T follicular helper cell (primary cell): ENCODE data around the gene CNGA4.
"Not testable (repeated sequence)": the region's sequence is repeated elsewhere in the genome, so short reads cannot be mapped to it uniquely, and the experiment has no call there.

Experiments
- DNase-seq: peaks from one replicate; pipeline ENCODE4 v3.0.0-alpha.2; 2020; ENCODE audit warnings: low read depth

The CNGA4 gene

DNA sequence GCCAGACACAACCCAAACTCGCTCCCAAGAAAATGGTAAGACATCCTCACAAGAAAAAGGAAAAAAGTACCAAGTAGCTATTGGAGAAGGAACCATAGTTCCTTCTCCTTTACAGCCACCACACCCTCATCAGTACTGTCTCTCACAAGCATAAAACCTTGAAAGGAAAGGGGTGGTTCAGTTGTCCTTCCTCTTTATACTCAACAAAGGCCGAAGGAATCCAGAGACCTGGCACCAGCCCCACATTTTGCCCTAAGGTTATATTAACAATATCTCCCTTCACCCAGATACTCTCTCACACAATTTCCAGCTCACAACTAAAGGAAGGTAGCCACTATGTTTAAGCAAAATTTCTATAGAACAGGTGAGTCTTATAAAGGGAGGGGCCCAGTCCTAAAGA is 13.0 kb upstream of the CNGA4 start:
- DNase-seq, result no peak

DNA sequence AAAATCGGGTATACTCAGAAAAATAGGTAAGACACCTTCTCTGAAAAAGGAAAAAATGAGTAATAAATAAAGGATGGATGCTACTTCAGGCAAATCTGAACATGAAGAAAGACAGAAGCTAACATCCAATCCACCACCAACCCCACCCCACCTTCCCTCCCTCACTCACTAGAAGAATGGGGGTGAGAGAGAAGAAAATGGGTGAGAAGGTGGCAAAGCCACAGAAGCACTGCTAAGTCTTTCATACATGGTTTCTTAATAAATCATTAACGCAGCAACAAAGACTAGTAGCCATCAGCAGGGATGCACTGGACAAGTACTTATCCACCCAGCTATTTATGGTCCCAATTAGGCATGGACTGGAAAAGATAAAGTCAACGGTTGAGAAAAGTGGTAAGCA is 10.4 kb upstream of the CNGA4 start:
- no peak for DNase-seq

DNA sequence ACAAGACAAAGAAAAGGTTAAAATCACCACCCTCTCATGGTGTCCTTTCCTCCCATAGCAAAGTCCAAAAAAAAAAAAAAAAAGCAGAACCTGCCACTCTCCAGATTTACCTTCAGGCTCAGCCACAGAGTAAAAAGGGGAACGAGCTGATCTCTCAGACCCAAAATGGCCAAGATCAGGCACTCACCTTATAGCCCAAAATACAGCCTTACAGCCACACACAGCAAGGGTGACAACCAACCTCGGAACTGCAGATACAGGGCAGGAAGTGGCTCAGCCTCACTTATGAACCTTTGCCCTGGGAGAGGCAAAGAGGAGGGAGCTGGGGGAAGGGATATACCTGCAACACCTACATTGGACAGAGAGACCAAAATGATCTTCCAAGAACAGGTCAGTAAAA is 9.0 kb upstream of the CNGA4 start:
- DNase-seq, result no peak

DNA sequence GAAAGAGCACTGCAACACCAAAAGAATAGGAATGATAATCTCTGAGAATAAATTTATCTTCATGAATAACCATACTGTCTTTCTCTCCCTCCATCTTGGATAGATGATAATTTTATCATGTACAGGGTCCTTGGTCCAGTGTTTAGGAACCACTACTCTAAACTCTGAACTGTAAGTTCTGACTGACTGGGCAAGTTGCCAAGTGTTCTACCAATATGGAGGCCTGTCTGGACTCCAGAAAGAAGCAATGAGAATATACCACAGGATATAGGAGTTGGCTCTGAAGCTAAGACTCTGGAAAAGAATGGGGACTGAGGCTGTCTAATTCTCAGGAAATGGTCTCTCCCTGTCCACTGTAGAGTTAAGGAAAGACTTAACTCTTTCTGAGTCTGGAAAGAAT is 6.0 kb upstream of the CNGA4 start:
- DNase-seq, result no peak

DNA sequence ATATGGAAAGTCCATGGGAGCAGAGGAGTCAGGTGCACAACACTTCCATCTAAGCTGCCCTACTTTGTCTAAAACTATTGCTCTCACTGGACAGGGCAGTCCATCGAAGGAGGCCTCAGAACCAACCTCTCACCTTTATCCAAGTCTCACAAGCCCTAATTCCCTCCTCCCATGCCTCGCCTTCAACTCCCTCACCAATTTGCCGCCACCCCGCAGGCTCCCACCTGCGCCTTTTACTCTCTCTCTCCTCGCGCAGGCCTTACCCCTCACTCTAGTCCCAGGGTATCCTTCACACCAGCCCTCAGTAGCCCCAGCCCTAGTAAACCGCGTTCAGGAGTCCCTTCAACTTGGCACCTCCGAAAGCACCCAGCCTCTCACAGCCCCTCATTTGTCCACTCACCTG is 4.9 kb upstream of the CNGA4 start:
- DNase-seq, result no peak

DNA sequence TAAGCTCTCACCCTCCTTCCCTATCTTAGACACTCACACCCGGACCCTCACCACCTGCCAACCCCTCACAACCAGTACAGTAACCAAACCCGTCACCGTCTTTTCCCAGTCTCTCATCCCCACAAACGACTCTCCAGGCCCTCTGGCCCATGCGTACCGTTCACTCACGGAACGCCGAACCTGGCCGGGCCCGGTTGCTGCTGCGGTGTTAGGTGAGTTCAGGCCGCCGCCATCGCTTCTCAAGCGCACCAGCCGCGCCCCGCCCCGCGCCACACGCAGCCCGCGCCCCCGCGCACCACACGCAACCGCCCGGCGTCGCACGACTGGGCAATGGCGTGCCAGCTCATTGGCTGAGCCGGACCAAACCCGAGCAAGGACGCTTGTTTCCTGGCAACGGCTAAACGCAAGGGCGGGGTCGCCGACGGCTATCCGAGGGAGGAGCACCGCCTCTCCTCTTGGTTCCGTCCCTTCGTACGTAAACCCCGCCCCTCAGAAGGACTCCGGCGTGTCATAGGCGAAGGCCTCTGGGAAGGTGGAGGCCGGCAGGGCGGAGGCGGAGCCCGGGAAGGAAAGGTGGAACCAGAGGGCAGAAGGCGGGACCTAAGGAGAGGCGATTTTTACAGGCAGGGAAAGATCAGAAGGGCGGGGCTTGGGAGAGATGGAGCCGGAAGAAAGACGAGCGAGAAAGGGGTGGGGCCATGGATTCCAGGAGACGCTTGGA is 4.3 kb upstream of the CNGA4 start, which contains the start of gene FHIP1B:
Gene FHIP1B (minus strand): TSS at position 250 of the 721 bp plus-strand sequence. CDS start 10,120 bp downstream, outside the sequence.
- peak; percentile 99 for DNase-seq

DNA sequence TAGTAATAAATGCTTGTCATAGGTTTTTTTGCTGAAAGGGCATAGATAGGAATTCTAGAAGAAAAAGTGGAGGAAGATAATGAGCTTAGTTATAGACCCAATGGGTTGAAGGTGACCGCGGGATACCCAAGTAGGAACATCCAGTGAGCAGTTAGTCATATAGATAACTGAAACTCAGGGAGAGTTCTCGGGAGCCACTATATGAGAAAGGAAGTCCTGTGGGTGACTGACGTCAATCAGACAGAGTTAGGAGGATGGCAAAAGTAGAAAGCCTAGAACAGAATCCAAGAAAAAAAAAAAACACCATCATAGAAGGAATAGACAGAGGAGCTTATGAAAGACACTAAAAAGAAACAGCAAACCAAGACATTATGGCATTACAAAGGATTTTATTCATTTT is 1.6 kb upstream of the CNGA4 start:
- DNase-seq, result no peak

DNA sequence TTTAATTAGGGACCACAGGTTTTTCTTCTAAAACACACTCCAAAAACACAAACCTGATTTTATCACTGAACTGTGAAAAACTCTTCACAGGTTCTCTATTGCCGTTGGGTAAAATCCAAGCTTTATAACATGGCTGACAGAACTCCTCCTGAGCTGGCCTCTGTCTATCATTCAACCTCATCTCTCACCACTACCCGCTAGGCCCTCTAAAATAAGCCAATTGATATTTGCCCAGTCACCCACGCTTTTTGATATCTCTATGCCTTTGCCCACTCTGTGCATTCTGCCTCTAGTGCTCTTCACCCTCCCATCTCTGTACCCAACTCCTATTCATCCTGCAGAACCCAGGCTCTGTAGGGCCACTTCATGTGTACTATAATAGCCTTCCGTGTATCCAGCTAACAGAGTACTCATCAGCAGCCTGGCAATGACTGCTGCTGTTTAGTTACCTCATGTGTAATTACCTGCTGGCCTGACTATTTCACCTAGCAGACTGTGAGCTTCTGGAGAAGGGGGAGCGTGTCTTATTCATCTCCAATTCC is 1.1 kb upstream of the CNGA4 start:
- DNase-seq, result no peak

DNA sequence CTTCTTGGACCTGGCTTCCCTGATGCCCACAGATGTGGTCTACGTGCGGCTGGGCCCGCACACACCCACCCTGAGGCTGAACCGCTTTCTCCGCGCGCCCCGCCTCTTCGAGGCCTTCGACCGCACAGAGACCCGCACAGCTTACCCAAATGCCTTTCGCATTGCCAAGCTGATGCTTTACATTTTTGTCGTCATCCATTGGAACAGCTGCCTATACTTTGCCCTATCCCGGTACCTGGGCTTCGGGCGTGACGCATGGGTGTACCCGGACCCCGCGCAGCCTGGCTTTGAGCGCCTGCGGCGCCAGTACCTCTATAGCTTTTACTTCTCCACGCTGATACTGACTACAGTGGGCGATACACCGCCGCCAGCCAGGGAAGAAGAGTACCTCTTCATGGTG is 1.2 kb downstream of the CNGA4 start:
- DNase-seq, result no peak

DNA sequence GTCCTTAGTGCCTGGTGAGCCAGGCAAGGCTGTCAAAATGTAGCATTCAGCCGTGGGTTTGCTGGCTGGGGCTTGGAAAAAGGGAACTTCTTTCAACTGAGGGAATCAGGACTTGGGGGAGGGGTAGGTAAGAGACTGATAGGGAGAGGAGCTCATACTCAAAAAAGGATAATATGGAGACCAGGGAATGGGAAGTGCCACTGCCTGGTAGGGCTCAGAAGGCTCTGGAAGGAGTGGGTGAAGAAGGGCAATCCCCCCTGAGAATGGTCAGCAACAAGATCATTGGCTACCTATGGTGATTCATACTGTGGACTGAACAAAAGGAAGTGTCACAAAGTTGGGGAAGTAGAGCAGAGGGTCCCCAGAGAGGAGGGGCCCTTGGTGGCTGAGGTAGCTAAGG is 1.9 kb downstream of the CNGA4 start:
- no peak for DNase-seq

DNA sequence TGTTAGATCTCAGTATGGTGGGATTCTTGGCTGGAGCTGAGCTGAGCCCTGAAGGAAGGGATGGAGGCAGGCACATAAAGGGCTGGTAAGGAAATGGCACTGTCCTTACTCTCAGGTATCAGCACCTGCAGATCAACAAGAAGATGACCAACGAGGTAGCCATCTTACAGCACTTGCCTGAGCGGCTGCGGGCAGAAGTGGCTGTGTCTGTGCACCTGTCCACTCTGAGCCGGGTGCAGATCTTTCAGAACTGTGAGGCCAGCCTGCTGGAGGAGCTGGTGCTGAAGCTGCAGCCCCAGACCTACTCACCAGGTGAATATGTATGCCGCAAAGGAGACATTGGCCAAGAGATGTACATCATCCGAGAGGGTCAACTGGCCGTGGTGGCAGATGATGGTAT is 2.4 kb downstream of the CNGA4 start:
- no peak for DNase-seq

DNA sequence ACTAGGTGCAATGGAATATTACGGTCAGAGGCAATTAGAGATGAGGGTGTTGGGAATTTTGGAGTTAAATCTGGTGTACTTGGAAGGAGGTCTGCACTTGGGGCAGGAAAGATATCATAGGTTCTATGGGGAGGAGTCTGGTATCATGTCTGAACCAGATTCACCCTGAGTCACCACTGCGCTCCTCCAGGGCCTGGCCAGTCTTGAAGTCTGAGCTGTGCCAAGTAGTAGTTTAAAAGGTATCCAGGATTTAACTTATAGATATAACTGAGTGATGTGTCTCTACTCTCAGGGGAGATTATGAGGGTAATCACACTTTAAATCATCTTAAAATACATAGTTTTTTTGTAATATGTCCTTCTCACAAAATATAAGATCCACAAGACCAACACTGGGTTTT is 6.6 kb downstream of the CNGA4 start:
- DNase-seq, result no peak

DNA sequence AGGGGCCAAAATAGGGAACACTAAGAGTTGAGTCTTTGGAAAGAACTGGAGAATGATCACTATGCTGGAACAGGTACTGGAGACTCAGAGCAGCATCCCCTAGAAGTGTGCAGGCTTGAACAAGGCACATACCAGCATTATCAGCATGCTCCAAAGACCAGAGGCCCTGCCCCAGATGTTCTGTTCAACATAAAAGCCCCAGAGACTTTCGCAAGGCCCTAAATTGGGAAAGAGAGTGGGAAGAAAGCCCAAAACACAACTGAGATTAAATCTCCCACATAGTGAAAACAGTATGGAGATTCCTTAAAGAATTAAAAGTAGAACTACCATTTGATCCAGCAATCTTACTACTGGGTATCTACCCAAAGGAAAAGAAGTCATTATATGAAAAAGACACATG is 9.4 kb downstream of the CNGA4 start:
- no peak for DNase-seq

DNA sequence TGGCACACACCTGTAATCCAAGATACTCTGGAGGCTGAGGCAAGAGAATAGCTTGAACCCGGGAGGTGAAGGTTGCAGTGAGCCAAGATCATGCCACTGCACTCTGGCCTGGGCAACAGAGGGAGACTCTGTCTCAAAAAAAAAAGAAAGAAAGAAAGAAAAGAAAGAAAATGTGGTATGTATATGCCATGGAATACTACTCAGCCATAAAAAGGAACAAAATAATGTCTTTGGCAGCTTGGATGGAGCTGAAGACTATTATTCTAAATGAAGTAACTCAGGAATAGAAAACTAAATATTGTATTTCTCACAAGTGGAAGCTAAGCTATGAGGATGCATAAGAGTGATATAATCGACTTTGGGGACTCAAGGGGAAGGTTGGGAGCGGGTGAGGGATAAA is 10.0 kb downstream of the CNGA4 start:
- not testable (repeated sequence) for DNase-seq

DNA sequence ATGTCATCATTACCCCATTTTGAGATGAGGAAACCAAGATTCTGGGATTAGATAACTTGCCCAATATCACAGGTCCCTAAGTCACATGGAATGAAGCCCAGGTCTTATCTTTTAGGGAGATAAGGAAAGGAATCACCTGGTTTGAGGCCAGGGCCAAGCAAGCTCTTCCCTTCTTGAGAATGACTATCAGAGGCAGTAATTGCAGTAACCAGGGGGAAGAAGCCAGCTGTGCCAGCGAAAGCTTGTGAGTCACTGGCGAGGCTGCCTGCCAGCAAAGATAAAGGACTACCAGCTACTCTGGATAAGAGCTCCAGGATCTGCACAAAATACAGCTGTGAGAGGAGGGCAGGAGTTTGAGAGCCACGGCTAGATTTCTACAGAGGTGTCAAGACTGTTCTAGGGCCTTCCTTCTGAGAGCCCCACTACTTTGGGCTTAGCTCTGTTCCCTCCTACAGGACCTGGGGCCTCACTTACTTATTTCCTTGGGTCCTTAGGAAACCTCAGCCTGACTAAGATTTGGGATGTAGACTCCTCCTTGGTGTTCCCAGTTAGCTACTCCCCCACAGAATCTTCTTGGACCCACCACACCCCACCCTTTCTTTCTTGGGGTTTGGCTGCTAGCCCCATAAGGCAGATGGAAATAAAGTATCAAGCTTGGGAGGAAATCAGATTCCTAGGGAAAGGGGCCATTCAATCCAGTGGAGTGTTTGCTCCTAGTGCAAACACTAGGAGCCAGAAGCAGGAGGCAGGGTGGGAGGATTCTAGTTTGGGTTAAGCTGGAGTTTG is 11.1 kb downstream of the CNGA4 start:
- no peak for DNase-seq

DNA sequence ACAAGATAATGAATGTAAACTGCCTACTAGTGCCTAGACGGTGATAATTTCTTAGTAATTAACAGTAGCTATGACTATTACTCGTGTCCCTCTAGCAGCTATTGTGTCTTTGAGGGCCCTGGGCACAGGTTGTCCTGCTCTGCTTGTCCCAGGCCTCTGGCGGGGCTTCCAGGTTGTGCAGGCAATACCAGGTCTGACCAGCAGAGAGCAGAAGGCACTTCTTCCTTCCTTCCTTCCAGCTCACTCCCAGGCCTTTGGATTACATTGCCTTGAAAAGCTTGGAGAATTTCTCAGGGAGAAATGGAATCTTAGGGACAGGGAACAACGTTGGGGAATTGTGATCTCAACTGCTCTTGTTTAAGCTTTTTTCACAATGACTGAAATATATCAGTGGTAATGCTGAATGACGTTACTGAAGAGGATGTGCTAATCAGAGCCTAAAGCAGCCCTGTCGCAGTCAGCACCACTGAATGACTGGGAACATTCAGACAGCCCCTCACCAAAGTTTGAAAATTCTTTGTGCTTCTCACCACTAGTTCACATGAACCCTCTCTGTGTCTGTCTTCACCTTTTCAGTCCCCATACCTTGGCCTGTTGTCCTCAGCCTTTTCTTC is 12.3 kb downstream of the CNGA4 start:
- DNase-seq, result no peak

DNA sequence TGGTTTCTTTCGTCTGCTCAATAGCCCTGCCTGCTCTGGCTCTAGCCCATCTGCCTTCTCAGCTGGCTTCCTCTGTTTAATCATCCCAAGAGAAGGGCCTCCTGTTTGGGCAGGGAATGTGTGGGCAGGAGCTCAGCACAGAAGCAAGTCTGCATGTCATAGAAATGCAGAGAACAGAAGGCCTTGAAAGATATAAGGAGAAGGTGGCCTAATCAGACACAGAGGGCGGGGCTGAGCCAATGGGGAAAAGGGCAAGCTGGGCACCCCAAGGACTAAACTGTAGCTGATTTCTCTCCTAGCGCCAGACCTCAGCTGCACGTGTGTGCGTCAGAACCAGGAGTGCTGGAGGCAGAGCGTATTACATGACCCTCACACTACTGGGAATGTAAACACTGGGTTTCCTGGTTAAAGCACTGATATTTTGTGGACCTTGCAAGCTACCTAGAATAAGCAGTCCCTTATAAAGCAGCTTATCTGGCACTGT is 13.1 kb downstream of the CNGA4 start:
- no peak for DNase-seq

DNA sequence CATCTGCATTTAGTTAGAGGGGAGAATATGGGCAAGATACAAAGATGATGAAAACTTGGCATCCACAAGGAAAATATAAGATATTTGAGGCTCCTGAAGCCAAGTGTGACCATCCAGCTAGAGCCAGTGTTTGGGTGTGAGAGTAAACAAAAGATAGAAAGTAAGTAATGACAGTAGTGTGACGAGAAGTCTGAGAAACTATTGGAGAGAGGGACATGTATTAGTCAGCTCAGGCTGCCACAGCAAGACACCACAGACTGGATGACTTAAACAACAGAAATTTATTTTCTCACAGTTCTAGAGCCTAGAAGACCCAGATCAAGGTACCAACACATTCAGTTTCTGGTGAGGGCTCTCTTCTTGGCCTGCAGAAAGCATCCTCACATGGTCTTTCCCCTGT is 14.3 kb downstream of the CNGA4 start:
- DNase-seq, result no peak

DNA sequence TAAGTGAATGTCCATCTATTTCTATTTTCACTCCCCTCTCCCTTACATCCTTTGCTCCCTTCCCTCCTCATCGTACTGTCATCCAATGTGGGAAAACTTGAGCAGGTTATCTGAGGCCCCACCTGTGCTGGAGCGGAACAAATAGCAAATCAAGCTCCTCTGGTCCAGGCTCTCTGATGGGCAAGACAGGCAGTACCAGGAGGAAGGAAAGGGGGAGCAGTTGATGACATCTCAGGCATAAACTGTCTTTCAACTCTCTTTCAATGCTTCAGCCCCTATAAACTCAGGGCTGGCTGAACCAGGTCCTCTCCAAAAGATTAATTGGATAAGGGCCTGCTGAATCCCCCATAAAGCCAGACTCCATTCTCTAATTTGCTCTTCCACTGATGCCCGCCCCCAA is 19.3 kb downstream of the CNGA4 start:
- no peak for DNase-seq

DNA sequence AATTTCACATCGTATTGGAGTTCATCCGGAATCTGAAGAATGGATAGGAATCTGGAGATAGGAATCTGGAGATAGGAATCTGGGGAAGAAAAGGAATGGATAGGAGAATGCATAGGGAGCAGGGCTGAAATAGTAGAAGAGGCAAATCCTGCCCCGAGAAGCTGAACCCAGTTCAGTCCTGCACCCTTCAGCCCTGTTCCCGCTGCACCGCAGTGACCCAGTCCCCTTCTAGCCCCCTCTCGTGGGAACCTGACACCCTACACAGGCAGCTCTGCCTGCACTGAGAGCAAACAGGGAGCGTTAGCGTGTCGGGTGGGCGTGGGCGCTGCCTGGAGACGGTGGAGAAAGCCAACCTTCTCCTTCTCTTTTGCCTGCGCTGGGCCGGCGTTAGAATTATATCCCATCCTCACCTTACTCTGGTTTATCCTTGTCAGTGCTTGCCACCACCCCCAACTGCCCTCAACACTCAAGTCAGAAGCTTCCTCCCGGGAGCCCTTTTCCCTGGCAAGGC is 19.7 kb downstream of the CNGA4 start:
- no peak for DNase-seq

DNA sequence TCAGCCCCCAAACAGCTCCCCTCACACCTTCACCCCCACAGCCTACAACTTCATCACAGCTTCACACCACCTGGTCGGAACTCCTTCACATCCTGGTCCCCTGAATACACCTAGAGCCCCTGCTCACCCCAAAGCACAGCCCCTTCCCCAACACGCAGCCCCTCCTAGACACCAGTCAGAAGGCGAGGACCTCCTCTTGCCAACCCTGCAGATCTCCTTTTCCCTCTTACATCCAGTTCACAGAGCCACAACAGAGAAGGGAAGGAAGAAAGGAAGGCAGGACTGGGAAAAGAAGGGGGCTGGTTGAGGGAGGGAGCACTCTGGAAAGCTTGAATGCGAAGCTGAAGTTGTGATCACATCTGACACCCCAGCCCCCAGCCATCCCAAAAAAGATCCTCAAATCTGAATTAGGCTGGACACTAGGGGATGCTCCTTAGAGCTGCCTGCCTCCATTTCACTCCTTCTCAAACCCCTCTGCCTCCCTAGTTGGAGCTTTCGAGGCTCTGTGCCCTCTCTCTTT is 21.4 kb downstream of the CNGA4 start:
- DNase-seq, result no peak

DNA sequence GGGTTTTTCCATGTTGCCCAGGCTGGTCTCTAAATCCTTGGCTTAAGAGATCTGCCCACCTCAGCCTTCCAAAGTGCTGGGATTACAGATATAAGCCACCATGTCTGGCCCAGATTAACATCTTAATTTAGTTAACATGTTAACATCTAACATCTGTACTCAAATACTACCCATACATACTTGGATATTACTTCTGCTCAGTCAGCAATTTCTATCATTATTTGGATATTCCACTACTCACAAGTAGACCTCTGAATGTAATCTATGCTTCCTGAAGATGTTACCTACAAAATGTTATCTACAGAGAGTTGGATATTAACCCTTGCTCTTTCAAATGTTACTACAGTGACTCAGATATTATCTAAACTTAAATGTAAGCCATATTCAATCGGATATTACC is 24.8 kb downstream of the CNGA4 start:
- DNase-seq, result no peak
